CD4-positive, alpha-beta T cell treated with Interleukin-6 for 4 hours (primary cell): ENCODE measurements around the gene ZNRF2.

Source experiments
- DNase-seq: peaks from one replicate; pipeline ENCODE4 v3.0.0-alpha.2; 2020; ENCODE audit warnings: mixed read lengths

Gene ZNRF2

DNA sequence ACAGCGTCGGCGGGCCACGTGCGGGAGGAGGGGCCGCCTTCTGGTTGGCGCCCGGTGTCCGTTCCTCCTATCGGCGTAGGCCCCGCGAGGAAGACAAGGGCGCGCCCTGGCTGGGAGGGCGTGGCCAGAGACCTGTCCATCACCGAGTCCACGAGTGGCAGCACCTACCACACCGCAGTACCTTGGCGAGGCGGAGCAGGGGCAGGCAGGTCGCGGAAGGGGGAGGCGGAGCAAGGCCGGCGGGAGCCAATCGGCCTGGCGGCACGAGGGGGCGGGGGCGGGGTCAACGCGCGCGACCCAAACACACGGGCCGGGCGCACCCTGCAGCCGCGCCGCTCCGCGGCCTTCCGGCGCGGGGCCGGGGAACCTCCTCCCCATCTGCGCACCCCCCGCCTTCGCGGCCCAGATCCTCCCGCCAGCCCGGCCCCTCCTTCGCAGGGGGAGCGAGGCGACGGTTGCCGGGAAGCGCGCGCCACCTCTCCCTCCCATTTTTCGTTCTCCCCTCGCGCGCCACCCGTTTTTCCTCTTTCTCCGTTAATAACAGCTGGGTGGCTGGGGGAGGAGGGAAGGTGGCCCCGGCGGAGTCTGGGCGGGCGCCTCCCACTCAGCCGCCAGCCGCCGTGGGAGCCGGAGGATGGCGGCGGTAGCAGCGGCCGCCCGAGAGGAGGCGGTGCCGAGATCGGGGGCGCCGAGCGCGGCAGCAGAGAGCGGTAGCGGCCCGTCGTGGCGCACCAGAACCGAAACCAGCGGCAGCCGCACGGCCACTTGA is at the start of gene ZNRF2:
TSS of gene ZNRF2 (plus strand) at position 300 of the 769 bp plus-strand sequence. CDS start 761 bp downstream, outside the sequence.
- peak; percentile 100 for DNase-seq

DNA sequence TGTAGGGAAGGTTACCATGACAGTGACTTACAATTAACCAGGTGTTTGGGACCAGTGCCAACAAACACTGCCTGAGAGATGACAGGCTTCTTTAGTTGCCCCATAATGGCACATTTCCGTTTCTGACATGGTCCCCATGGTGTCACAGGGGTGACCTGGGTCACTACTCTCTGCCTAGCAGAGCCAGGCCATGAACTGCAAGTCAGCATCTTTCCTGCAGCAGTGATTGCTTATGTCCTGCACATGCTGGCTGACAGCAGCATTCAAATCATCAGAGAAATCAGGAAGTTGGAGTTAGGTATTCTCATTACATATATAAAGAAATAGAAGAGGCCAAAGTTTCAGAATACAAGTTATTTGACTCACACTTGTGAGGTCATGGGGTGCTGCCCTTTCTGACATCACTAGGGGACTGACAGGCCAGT is 47.1 kb upstream of the ZNRF2 start:
- no peak for DNase-seq

DNA sequence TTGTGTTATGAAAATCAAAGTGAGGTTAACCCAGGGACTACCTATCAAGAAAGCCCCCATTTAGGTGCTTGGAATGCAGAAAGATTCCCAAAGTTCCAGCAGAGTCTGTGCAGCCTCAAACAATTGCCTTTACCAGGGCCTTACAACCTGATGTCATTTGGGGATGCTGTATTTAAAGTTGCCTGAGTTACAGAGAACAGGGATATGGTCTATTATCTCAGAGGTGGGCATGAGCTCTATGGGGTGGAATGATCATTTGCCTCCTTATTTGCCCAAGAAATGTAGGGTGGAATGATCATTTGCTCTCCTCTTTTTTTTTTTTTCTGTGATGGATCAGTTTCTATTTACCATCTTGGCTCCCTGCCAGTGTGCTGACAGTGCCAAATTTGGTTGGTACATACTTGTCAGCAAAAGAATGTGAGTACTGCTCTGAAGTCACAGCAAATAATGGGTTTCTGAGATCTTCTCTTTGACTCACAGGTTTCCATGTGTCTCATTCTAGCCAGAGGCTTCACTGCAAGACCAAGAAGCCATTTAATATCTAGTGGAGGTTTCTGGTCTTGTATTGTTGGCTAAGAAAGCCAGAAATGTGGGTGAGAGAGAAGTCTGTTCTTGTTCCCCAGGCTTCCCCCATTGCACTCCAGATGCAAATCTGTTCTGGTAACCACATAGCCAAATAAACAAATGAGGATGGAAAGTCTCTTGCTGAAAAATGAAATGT is 45.5 kb upstream of the ZNRF2 start:
- peak; percentile 9 for DNase-seq

DNA sequence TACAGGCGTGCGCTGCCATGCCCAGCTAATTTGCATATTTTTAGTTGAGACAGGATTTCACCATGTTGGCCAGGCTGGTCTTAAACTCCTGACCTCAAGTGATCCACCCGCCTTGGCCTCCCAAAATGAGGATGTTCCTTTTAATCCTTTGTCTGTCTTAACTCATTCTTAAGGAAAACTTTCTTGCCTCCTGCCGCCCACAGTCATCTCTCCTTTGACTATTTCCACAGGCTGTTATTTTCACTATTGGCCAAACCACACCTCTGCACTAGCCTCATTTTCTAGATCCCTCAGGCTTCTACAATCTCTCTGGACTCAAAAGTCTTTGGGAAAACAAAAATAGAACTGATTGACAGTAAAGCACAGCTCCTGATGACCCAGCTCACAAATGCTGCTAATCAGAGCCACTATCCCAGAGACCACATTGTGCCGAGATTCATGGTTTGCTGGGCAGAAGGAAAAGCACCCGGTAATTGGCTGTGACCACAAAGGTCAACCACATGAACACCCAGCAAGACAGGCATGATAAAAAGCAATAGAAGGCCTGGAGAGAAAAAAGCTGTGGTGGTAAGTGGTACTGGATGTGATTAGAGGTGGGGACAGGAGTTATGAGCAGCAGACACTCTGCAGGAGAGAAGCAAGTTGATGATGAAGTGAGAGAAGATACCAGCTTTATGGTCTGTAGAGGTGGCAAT is 44.1 kb upstream of the ZNRF2 start:
- no peak for DNase-seq

DNA sequence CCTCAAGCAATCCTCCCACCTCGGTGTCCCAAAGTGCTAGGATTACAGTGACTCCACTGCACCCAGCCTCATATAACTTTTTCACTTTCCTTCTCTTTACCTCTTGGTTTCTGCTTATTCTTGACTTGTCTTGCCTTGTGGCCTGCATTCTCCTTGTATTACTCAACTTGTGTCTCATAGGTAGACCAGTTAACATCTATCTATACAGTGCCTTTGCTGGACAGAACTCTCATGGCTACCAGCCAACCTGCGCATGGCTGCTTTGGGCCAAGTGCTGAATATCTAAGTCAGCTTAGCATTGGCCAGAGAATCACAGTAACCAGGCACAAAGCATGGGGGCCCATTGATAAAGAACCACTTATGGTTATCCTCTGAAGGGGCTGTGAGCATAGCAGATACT is 42.6 kb upstream of the ZNRF2 start:
- DNase-seq, result no peak

DNA sequence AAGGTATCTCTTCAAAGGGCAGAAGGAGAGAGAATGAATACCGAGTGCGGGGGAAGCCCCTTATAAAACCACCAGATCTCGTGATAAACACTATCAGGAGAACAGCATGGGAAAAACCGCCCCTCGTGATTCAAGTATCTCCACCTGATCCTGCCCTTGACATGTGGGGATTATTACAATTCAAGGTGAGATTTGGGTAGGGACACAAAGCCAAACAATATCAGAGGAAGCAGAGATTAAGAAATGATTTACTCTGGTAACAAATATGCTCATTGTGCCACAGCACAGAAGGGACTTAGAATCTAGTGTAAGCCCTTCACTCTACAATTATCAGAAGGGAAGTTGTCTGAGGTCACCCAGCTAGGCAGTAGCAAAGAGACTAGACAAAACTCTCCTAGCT is 40.1 kb upstream of the ZNRF2 start:
- DNase-seq, result no peak

DNA sequence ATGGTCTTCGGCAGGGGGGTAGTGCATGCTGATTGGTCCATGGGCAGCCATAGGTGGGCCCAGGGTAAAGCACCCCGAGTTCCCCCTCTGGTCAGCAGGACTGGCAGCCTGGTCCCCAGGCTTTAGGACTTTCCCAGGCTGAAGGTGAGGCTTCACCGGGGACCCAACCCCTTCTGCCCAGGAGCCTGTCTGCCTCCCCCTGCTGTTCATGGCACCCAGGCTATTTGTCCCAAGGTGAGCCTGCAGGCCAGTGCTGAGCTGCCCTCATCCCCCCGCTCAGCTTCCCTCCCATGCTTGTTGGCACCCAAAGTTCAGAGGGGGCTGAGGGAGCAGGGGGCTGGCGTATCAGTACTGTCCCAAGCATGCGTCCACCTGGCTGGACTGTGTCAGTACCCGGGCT is 38.5 kb upstream of the ZNRF2 start:
- no peak for DNase-seq

DNA sequence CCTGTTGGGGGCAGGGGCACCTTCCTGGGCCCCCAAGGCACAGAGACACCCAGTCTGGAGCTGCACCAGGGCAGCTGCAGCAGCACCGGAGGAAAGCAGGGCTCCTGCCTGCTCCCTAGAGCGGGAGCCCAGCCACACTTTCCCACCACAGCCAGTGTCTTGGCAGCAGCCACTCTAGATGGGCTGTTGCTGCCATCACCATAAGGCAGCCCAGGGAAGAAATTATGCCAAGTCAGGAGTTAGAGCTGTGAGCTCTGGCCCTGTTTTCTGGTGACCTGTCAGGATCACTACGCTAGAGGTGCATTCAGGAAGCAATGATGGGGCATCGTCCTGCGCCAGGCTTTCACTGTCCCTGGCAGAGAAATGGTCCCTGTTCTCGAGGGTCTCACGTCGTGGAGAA is 38.0 kb upstream of the ZNRF2 start:
- DNase-seq, result no peak

DNA sequence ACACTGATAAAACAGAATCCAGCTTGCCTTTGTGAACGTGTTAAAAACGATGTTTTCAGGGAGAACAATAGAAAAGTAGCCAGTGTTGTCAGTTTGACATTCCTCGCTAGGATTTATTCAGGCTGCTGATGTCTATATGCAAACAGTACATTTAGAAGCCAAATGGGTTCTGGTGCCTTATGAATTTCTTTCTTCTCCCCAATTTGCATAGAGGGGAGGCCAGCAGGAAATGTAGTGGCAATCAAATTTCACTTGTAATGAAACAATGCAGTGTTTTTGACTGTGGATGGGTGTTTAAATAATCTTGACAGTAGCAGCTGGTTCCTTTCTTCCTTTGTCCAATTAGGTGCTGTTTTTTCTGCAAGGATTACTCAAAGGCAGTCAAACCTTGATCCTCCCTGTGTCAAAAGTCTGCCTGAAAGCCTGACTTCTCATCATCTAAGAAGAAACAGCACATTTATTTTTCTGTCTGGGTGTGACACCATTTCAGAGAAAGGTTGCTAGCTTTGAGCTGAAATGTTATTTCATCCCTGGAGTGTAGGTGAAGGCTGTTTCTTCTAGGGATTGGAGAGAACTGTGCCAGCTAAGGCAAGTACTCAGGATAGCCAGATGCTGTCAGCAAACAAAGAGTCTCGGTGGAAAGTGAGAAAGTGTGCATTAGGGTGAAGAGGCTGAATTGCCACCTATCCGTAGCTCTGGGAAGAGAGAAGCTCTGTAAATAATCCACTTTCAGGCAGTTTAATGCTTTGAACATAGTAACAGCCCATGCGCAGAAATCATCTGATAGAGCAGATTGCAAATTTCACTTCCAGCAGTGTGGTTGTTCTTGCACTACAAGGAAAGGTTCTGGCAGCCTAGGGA is 36.6 kb upstream of the ZNRF2 start:
- DNase-seq, result no peak

DNA sequence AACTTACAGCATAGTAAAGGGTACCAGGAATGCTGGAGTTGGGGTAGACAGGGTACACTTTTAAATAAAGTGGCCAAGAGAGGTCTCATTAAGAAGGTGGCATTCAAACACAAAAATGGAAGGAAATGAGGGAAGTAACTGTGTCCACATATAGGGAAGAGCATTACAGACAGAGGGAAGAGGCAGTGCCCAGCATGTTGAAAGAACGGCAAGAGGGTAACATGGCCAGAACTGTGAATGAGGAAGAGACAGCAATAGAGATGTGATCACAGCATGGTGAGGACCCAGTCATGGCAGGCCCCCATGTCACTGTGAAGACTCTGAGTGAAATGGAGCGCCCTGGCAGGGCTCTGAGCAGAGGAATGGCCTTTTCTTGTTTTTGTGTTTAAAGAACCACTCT is 35.1 kb upstream of the ZNRF2 start:
- no peak for DNase-seq

DNA sequence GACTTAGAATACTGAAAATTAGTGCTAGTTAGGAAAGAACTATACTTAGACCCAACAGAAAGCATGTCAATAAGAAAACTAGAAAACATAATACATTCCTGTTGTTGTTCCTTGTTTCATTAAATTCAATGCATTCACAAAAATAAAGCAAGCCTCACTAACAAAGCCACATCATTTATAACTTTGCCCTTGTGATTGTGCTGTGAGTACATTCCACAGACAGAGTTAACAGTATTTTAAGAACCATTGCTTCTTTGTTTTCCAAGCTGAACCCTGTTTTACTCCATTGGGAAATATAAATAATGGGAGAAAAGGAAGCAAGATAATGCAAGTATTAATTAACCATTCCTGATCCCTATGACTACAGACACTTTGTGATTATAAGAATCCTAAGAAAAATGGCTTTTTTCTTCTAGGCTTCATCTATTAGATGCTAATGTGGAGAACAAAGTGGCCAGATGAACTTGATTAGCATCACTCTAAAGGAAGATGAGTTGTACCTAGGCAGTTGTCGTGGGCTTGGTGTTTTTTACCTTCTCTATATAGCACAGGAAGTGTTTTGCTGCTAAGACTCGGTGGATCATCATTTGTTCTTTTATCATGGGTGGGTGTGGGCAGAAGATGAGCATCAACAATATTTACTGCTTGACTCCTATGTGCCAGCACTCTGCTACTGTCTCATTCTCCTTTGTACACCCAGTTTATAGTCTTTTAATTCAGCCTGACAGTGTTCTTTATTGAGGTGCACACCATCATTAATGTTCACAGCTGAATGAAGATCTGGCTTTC is 34.2 kb upstream of the ZNRF2 start:
- peak; percentile 8 for DNase-seq

DNA sequence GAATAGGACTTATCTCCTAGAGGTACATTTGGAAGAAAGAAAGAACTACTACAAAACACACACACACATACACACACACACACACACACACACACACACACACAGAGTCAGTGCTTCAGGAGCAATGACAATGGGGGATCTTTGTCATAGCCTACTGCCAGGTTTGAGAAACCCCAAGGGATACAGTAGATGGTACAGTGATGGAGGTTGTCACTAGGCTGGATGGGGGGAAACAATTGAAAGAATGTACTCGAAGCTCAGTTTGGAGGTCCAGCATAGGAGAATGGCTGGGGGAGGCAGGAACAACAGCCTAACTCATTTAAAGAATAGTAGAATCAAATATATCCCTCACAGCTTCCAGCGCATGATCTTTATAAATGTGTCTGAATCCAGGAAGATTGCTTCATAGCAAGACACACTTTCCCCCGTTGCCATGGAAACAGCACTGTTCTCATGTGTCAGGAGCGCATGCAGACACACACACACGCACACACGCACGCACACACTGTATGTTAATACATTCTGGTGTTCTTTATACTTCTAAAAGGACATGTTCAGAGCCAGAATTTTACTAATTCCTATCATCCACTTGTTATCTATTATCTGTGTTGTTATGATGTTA is 32.6 kb upstream of the ZNRF2 start:
- no peak for DNase-seq

DNA sequence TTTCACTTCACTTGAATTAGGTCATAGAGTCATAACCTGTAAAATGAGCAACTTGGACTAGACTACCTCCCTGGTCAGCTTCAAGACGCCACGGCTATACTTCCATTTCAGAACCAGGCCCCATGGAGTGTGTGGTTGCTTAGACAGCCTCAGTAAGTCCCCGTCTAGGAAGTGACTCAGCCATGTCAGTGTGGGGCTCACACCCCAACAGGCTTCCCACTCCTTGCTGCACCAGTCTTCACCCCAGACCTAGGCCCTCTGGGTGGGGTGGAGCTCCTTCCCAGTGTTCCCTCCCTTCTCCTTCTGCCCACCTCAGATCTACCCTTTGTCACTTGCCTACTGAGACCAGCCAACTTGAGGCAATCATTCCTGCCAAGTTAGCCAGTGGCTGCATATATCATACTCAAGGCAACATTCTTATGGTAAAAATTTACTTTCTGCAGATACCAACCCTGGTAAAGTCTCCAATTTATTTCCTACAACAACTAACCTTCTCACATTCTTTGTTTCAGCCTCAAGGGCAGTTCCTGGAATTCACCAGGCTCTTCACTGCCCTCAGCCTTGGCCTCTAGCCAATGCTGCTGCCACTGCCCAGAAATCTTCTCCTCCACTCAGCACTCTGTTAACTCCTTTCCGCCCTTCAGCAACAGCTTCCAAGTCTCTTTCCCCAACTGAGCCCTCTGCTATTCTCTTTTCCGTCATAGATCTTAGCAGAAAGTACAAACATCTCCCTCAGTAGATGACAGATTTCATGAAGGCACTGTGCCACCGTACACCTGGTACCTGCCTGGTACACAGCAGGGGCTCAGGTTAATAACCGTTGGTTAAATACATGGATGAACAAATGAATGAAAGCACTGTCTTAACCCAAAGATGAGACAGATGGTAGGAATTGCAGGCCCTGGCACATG is 31.3 kb upstream of the ZNRF2 start:
- no peak for DNase-seq

DNA sequence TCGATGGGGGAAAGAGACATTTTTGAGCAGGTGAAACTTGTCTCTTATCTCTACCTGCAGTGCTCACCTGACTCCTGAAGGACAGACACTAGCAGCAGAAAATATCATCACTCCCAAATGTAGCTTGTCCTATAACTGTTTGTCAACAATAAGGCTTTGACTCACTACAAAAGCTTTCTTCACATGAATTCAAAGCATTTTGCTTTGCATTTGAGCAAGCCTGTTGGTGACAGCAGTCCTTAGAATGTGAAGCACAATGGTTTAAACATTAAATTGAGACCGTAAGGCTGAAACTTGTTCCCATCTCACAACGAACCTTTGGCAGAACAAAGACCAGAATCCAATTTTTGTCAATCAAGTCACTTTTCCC is 30.6 kb upstream of the ZNRF2 start:
- no peak for DNase-seq

DNA sequence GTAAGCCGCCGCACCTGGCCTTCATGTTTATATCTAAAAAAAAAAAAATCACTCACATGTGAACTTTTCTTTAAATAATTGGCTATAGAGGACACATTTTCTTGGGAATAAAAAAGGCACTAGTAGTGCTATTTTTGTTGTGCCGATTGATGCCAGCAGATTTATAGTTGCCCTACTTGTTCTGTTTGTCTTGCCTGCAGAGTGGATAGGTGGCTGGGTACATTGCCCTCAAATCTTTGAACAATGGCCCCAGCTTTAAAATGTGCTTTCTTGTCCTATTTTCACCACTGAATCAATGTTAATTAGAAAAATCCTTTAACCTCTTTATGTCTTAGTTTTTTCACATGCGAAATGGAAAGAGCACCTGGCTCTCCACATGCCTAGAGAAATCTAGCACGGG is 30.1 kb upstream of the ZNRF2 start:
- DNase-seq, result no peak

DNA sequence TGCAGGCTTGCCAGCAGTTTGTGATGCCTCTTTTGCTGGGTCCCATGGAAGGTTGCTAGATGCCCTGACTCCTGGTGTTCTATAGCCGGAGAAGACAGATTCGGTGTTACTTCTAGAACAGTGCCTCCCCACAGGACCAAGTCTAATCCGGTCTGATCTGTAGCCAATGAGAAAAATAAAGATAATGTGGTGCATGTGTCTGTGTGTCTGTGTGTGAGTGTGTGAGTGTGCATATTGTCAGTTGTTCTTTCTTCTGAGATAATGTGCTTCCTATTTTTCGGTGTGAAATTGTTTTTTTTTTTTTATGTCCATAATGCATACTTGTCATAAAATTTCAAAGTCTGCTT is 29.7 kb upstream of the ZNRF2 start:
- no peak for DNase-seq

DNA sequence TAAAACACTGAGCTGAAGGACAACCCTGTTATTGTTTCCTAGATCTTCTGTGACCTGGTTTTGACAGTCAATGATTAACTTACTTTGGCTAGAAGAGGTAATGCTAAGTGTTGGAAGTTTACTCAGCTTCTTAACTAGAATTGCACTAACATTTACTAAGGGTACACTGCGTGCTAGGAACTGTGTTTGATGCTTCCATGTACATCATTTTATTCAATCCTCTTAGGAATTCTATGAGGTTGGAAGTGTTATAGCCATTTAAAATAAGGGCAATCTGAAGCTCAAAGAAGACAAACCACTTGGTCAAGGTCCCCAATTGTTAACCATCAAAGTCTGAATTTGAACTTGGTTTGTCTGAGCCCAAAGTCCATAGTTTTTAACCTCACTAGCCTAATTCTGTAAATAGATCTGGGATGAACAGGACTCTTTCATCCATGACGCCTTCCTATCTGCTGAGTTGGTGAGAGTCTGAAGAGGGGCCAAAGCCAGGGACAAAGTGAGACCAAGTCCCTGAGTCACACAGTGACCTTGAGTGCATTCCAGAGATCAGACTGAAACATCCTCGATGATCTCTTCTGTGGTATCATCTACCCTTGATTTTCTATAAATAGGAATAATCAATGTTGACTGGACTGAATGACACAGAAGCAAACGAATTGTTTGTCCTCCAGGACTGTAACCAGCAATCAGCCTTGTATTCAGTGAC is 29.2 kb upstream of the ZNRF2 start:
- no peak for DNase-seq

DNA sequence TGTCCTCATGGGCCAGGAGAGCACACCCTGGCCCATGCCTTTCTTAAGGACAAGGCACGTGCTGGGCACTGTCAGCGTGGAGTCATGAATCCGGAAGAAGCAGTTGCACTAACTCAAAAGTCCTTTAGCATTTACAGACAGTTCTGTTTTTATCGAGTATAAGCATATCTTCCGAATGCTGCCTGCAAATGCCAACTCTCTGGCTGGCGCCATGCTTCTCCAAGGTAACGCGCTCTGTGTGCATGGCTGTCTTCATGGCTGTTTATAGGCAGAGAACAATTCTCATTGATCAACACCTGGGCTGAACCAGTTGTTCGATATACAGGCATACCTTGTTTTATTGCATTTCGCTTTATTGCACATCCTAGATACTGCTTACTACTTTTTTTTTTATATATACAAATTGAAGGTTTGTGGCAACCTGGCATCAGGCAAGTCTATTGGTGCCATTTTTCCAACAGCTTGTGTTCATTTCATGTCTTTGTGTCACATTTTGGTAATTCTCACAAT is 28.0 kb upstream of the ZNRF2 start:
- DNase-seq, result no peak

DNA sequence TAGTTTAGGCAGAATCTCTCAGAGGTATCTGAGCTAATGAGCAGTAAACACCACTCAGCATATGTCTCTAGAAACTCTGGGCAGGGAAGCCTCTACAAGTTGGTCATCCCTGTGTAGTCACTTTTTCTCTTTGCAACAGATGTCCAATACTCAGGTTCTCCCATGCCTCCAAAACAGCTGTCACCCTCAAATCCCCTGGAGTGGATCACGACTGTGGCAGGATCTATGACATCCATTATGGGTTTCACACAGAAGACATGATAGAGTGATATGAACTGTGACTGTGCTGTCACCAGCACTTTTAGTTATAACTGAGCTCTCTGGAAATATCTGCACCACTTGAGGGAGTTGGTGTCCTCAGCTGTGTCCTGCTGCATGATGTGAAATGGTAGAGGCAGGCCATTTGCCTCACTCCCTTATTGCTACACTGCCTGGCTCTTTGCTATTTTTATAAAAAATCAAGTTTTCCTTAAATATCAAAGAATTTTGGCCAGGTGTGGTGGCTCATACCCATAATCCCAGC is 24.1 kb upstream of the ZNRF2 start:
- DNase-seq, result no peak
